Fibroblast of lung (primary cell): Measurements from ENCODE around the gene TMEM41A.

Source experiments
- CTCF ChIP-seq, 2 donors: IDR thresholded peaks in 1 of 2; conservative IDR thresholded peaks in 1 of 2; 1 replicate in 1 of 2; 2 replicates in 1 of 2; pipeline ENCODE4 v1.5.1; 2011 to 2012; ENCODE audit warnings: low read length in 2 of 2, control low read depth in 1 of 2, inconsistent platforms in 1 of 2, low read depth in 1 of 2, mild to moderate bottlenecking in 1 of 2
- EZH2 ChIP-seq: IDR thresholded peaks from 2 replicates; pipeline ENCODE4 v1.5.1; 2012; ENCODE audit warnings: low read length, control low read depth, mild to moderate bottlenecking; ENCODE audit errors: missing control alignments

- TF ChIP-seq CTCF (conservative IDR thresholded peaks at IDR 0.05 in 1 of 2, IDR thresholded peaks at IDR 0.05 in 1 of 2; ENCODE audit: low read depth in 1 of 2, low read length in 2 of 2): no peak
- TF ChIP-seq EZH2: no peak
Measured at GRCh38 chr3:185517387-185518130, 18.7 kb upstream of the TMEM41A start.
